CD8-positive, alpha-beta memory T cell (primary cell): Measurements from ENCODE around the gene GLRB. TPM values are rescaled to one million over a fixed set of nuclear protein-coding genes. Genes with fewer than 3 reads are reported as not detected.
"Not testable (repeated sequence)": the region's sequence is repeated elsewhere in the genome, so short reads cannot be mapped to it uniquely, and the experiment has no call there.

Experiments used
- CTCF ChIA-PET: fragments of 350-600 bp; sonication (Branson Sonifier 250); formaldehyde crosslinking; loops from one replicate; lab custom pipeline; 2021; ENCODE audit warnings: antibody characterized with exemption; lab: Charles Lee
- POLR2A ChIA-PET: fragments of 350-600 bp; sonication (Branson Sonifier 250); formaldehyde crosslinking; loops from one replicate; lab custom pipeline; 2021; ENCODE audit warnings: antibody characterized with exemption; lab: Charles Lee
- DNase-seq, 5 donors: peaks; one replicate each; pipeline versions ENCODE4 v3.0.0 to v3.0.0-alpha.2; 2020 to 2022; ENCODE audit warnings: mixed read lengths in 1 of 5
- H3K27ac ChIP-seq: one replicate; pipeline ENCODE4 v1.7.0; 2013; ENCODE audit warnings: low read depth, mild to moderate bottlenecking, low read length, moderate library complexity
- H3K27me3 ChIP-seq: 2 replicates; pipeline ENCODE4 v1.7.0; 2013; ENCODE audit warnings: low read length, mild to moderate bottlenecking; ENCODE audit not compliant: insufficient read depth, poor library complexity, severe bottlenecking
- H3K36me3 ChIP-seq: 2 replicates; pipeline ENCODE4 v1.7.0; 2013; ENCODE audit warnings: mild to moderate bottlenecking, low read length, moderate library complexity; ENCODE audit not compliant: insufficient read depth
- H3K4me1 ChIP-seq: 2 replicates; pipeline ENCODE4 v1.7.0; 2013; ENCODE audit warnings: mild to moderate bottlenecking, low read length, moderate library complexity; ENCODE audit not compliant: insufficient read depth
- H3K4me3 ChIP-seq: 2 replicates; pipeline ENCODE4 v1.7.0; 2013; ENCODE audit warnings: mild to moderate bottlenecking, low read length
- H3K9me3 ChIP-seq: 2 replicates; pipeline ENCODE4 v1.7.0; 2013; ENCODE audit warnings: mild to moderate bottlenecking, low read length
- H3K27ac Mint-ChIP-seq, 8 donors: one replicate each; pipeline ENCODE4 v1.8.0; 2020 to 2021; ENCODE audit warnings: mixed read lengths in 8 of 8, mild to moderate bottlenecking in 6 of 8, inconsistent platforms in 3 of 8, moderate library complexity in 3 of 8
- H3K27me3 Mint-ChIP-seq, 2 donors: one replicate each; pipeline ENCODE4 v1.8.0; 2020 to 2021; ENCODE audit warnings: mixed read lengths in 2 of 2, mild to moderate bottlenecking in 1 of 2, moderate library complexity in 1 of 2
- H3K36me3 Mint-ChIP-seq, 3 donors: one replicate each; pipeline ENCODE4 v1.8.0; 2020 to 2021; ENCODE audit warnings: mixed read lengths in 3 of 3, inconsistent platforms in 1 of 3, mild to moderate bottlenecking in 1 of 3
- H3K4me1 Mint-ChIP-seq, 3 donors: one replicate each; pipeline ENCODE4 v1.8.0; 2020 to 2021; ENCODE audit warnings: mixed read lengths in 3 of 3, inconsistent platforms in 1 of 3, mild to moderate bottlenecking in 1 of 3
- H3K4me3 Mint-ChIP-seq, 7 donors: one replicate each; pipeline ENCODE4 v1.8.0; 2020 to 2021; ENCODE audit warnings: mixed read lengths in 7 of 7, mild to moderate bottlenecking in 6 of 7, moderate library complexity in 4 of 7, inconsistent platforms in 2 of 7
- H3K9me3 Mint-ChIP-seq, 5 donors: one replicate each; pipeline ENCODE4 v1.8.0; 2020 to 2022; ENCODE audit warnings: mixed read lengths in 5 of 5, mild to moderate bottlenecking in 3 of 5, moderate library complexity in 2 of 5, inconsistent platforms in 1 of 5
- polyA plus RNA-seq: library from polyadenylated mRNA; unstranded; fragments of 300-500 nt; fragmentation: Illumina TruSeq; gene quantifications from one replicate; pipeline ENCODE4 v1.2.3, GENCODE V29; 2021
- total RNA-seq, 2 experiments: library from RNA; stranded (reverse); gene quantifications; one replicate each; pipeline ENCODE4 v1.2.3, GENCODE V29; 2021

Gene GLRB
- total and polyA plus RNA-seq, 3 experiments from 2014 or later = not detected

GRCh38 chr4:157057218-157057617, 18.7 kb upstream of the GLRB start:
- H3K4me3 Mint-ChIP-seq = no peak overlapping the region
- H3K36me3 ChIP-seq = no peaks in the 10 kb centered on the region
- CTCF ChIA-PET = no interaction called here
- POLR2A ChIA-PET = no interaction called here
- no peak for DNase-seq
- H3K27ac ChIP-seq = no peak overlapping the region
- H3K9me3 ChIP-seq = no peaks in the 10 kb centered on the region
- no peaks in the 10 kb centered on the region for H3K36me3 Mint-ChIP-seq
- peaks cover 0 to 29% (median 2%) of the 10 kb centered on the region in 5 donors for H3K9me3 Mint-ChIP-seq
- H3K4me1 ChIP-seq = no peaks in the 10 kb centered on the region
- no peak overlapping the region for H3K4me3 ChIP-seq
- H3K4me1 Mint-ChIP-seq = no peaks in the 10 kb centered on the region
- no peak overlapping the region for H3K27ac Mint-ChIP-seq
- H3K27me3 Mint-ChIP-seq = no peaks in the 10 kb centered on the region
- H3K27me3 ChIP-seq = no peaks in the 10 kb centered on the region

GRCh38 chr4:157058899-157059298, 17.1 kb upstream of the GLRB start:
- H3K4me3 ChIP-seq, H3K27me3 Mint-ChIP-seq, H3K4me1 Mint-ChIP-seq, POLR2A ChIA-PET, H3K4me3 Mint-ChIP-seq, H3K27me3 ChIP-seq, H3K27ac Mint-ChIP-seq, H3K4me1 ChIP-seq, H3K36me3 ChIP-seq, H3K27ac ChIP-seq, DNase-seq, H3K36me3 Mint-ChIP-seq, CTCF ChIA-PET, H3K9me3 ChIP-seq: not testable (repeated sequence)
- H3K9me3 Mint-ChIP-seq = peaks cover 0 to 29% (median 3%) of the 10 kb centered on the region in 5 donors

- Mint-ChIP-seq H3K36me3 (no peaks in the 10 kb centered on the region), H3K27ac (no peak overlapping the region), H3K27me3 (peaks cover 0 to 2% of the 10 kb centered on the region in 2 donors), H3K4me3 (no peak overlapping the region), H3K9me3 (peaks cover 4 to 17% (median 10%) of the 10 kb centered on the region in 5 donors), H3K4me1 (no peaks in the 10 kb centered on the region)
- Histone ChIP-seq H3K27me3 (no peaks in the 10 kb centered on the region), H3K4me1 (no peaks in the 10 kb centered on the region), H3K4me3 (no peak overlapping the region), H3K36me3 (no peaks in the 10 kb centered on the region), H3K9me3 (no peaks in the 10 kb centered on the region), H3K27ac (no peak overlapping the region)
- no peak for DNase-seq
- POLR2A ChIA-PET = no interaction called here
- CTCF ChIA-PET = no interaction called here
Observed at GRCh38 chr4:157072002-157072401, 3.9 kb upstream of the GLRB start.

- ChIA-PET CTCF (no interaction called here), POLR2A (no interaction called here)
- Histone ChIP-seq H3K9me3 (no peaks in the 10 kb centered on the region), H3K27me3 (no peaks in the 10 kb centered on the region), H3K4me1 (no peaks in the 10 kb centered on the region), H3K36me3 (no peaks in the 10 kb centered on the region), H3K27ac (no peak overlapping the region), H3K4me3 (no peak overlapping the region)
- Mint-ChIP-seq H3K36me3 (no peaks in the 10 kb centered on the region), H3K4me3 (no peak overlapping the region), H3K9me3 (peaks cover 4 to 21% (median 10%) of the 10 kb centered on the region in 5 donors), H3K27ac (no peak overlapping the region), H3K27me3 (peaks cover 0 to 2% of the 10 kb centered on the region in 2 donors), H3K4me1 (no peaks in the 10 kb centered on the region)
- DNase-seq = no peak
Observed at GRCh38 chr4:157075401-157075800, 549 bp upstream of the GLRB start.

- peaks cover 0 to 2% of the 10 kb centered on the region in 2 donors for H3K27me3 Mint-ChIP-seq
- no peaks in the 10 kb centered on the region for H3K27me3 ChIP-seq
- no peak overlapping the region for H3K4me3 Mint-ChIP-seq
- no peaks in the 10 kb centered on the region for H3K36me3 ChIP-seq
- H3K9me3 Mint-ChIP-seq = peaks cover 2 to 21% (median 10%) of the 10 kb centered on the region in 5 donors
- ChIA-PET POLR2A (no interaction called here), CTCF (no interaction called here)
- H3K36me3 Mint-ChIP-seq = no peaks in the 10 kb centered on the region
- H3K9me3 ChIP-seq = no peaks in the 10 kb centered on the region
- H3K4me1 ChIP-seq = no peaks in the 10 kb centered on the region
- H3K27ac Mint-ChIP-seq = no peak overlapping the region
- no peaks in the 10 kb centered on the region for H3K4me1 Mint-ChIP-seq
- H3K4me3 ChIP-seq = no peak overlapping the region
- DNase-seq = no peak
- no peak overlapping the region for H3K27ac ChIP-seq
Observed at GRCh38 chr4:157076578-157076947, 613 bp downstream of the GLRB start.

GRCh38 chr4:157079441-157079840, 3.5 kb downstream of the GLRB start:
- no peak overlapping the region for H3K4me3 Mint-ChIP-seq
- CTCF ChIA-PET = no interaction called here

GRCh38 chr4:157080605-157081004, 4.7 kb downstream of the GLRB start:
- Histone ChIP-seq H3K36me3 (no peaks in the 10 kb centered on the region), H3K27ac (no peak overlapping the region), H3K27me3 (no peaks in the 10 kb centered on the region), H3K4me1 (no peaks in the 10 kb centered on the region), H3K4me3 (no peak overlapping the region), H3K9me3 (no peaks in the 10 kb centered on the region)
- Mint-ChIP-seq H3K9me3 (peaks cover 0 to 8% (median 0%) of the 10 kb centered on the region in 5 donors), H3K36me3 (no peaks in the 10 kb centered on the region), H3K4me1 (no peaks in the 10 kb centered on the region), H3K4me3 (no peak overlapping the region), H3K27ac (no peak overlapping the region), H3K27me3 (no peaks in the 10 kb centered on the region)
- POLR2A ChIA-PET = no interaction called here
- CTCF ChIA-PET = no interaction called here
- no peak for DNase-seq

More at GRCh38 chr4:157079441-157079840, 3.5 kb downstream of the GLRB start:
- H3K27ac ChIP-seq = no peak overlapping the region
- H3K4me3 ChIP-seq = no peak overlapping the region
- H3K27me3 ChIP-seq = no peaks in the 10 kb centered on the region
- peaks cover 0 to 2% of the 10 kb centered on the region in 2 donors for H3K27me3 Mint-ChIP-seq
- no peaks in the 10 kb centered on the region for H3K4me1 Mint-ChIP-seq
- POLR2A ChIA-PET = no interaction called here
- no peaks in the 10 kb centered on the region for H3K36me3 ChIP-seq
- no peak overlapping the region for H3K27ac Mint-ChIP-seq
- H3K9me3 ChIP-seq = no peaks in the 10 kb centered on the region
- DNase-seq = no peak
- H3K4me1 ChIP-seq = no peaks in the 10 kb centered on the region
- H3K36me3 Mint-ChIP-seq = no peaks in the 10 kb centered on the region
- H3K9me3 Mint-ChIP-seq = peaks cover 0 to 13% (median 0%) of the 10 kb centered on the region in 5 donors

GRCh38 chr4:157095716-157096115, 19.8 kb downstream of the GLRB start:
- H3K36me3 ChIP-seq = no peaks in the 10 kb centered on the region
- H3K4me1 ChIP-seq = no peaks in the 10 kb centered on the region
- Mint-ChIP-seq H3K36me3 (peaks cover 0 to 2% (median 0%) of the 10 kb centered on the region in 3 donors), H3K9me3 (peaks cover 2 to 35% (median 4%) of the 10 kb centered on the region in 5 donors), H3K4me1 (no peaks in the 10 kb centered on the region), H3K4me3 (no peak overlapping the region), H3K27ac (no peak overlapping the region), H3K27me3 (no peaks in the 10 kb centered on the region)
- ChIA-PET POLR2A (no interaction called here), CTCF (no interaction called here)
- no peak overlapping the region for H3K27ac ChIP-seq
- H3K4me3 ChIP-seq = no peak overlapping the region
- H3K9me3 ChIP-seq = no peaks in the 10 kb centered on the region
- no peaks in the 10 kb centered on the region for H3K27me3 ChIP-seq
- no peak for DNase-seq

GRCh38 chr4:157096439-157096838, 20.5 kb downstream of the GLRB start:
- H3K27me3 ChIP-seq = no peaks in the 10 kb centered on the region
- no peak overlapping the region for H3K4me3 ChIP-seq
- no peaks in the 10 kb centered on the region for H3K9me3 ChIP-seq
- Mint-ChIP-seq H3K27ac (no peak overlapping the region), H3K36me3 (peaks cover 0 to 2% (median 0%) of the 10 kb centered on the region in 3 donors), H3K9me3 (peaks cover 2 to 35% (median 4%) of the 10 kb centered on the region in 5 donors), H3K4me1 (no peaks in the 10 kb centered on the region), H3K27me3 (no peaks in the 10 kb centered on the region), H3K4me3 (no peak overlapping the region)
- POLR2A ChIA-PET = no interaction called here
- CTCF ChIA-PET = no interaction called here
- DNase-seq = no peak
- H3K4me1 ChIP-seq = no peaks in the 10 kb centered on the region
- H3K27ac ChIP-seq = no peak overlapping the region
- H3K36me3 ChIP-seq = no peaks in the 10 kb centered on the region
